ENCODE measurements around the gene DYNC1H1.

Gene DYNC1H1

DNA sequence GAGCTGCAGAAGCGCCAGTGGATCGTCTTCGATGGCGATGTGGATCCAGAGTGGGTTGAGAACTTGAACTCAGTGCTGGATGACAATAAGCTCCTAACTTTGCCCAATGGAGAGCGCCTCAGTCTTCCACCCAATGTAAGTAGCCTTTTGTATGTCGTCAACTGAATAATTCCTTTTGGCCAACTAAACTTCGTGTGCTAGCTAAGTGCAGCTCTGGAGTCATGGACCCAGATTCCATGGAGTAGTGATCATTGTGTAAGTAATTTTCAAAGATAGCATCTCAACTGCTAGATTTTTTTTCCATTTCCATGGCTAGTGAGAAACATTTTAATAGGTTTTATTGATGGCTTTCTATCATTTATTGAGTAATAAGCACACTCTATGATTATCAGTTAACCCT, 48.0 kb downstream of the DYNC1H1 start:
- no peaks in the 10 kb centered on the region for H4K20me1 ChIP-seq (ENCODE audit: insufficient read depth)

GRCh38 chr14:102013669-102014200, 49.4 kb downstream of the DYNC1H1 start:
- Histone ChIP-seq H4K20me1 (ENCODE audit: insufficient read depth) (no peaks in the 10 kb centered on the region), H3K4me2 (no peak overlapping the region), H3K9ac (no peak overlapping the region), H3K36me3 (ENCODE audit: insufficient read depth) (peaks cover 21% of the 10 kb centered on the region; the same call in 1 of the 2 replicates), H3K4me1 (ENCODE audit: low read depth, poor library complexity, severe bottlenecking) (peaks cover 4% of the 10 kb centered on the region), H2AFZ (ENCODE audit: low read depth) (no peak overlapping the region), H3K27ac (no peak overlapping the region), H3K4me3 (IDR thresholded peaks at IDR 0.05; ENCODE audit: insufficient read depth, low read depth, low read length) (no peak overlapping the region), H3K79me2 (ENCODE audit: insufficient read depth, low read depth) (no peaks in the 10 kb centered on the region), H3K27me3 (ENCODE audit: insufficient read depth, low read depth) (no peaks in the 10 kb centered on the region)
- TF ChIP-seq, protein P1, sequence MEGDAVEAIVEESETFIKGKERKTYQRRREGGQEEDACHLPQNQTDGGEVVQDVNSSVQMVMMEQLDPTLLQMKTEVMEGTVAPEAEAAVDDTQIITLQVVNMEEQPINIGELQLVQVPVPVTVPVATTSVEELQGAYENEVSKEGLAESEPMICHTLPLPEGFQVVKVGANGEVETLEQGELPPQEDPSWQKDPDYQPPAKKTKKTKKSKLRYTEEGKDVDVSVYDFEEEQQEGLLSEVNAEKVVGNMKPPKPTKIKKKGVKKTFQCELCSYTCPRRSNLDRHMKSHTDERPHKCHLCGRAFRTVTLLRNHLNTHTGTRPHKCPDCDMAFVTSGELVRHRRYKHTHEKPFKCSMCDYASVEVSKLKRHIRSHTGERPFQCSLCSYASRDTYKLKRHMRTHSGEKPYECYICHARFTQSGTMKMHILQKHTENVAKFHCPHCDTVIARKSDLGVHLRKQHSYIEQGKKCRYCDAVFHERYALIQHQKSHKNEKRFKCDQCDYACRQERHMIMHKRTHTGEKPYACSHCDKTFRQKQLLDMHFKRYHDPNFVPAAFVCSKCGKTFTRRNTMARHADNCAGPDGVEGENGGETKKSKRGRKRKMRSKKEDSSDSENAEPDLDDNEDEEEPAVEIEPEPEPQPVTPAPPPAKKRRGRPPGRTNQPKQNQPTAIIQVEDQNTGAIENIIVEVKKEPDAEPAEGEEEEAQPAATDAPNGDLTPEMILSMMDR (conservative IDR thresholded peaks at IDR 0.05; ENCODE audit: low read depth, low read length), result no peak

More for the DNA sequence above, 48.0 kb downstream of the DYNC1H1 start:
- Histone ChIP-seq H3K36me3 (ENCODE audit: insufficient read depth) (peaks cover 26% of the 10 kb centered on the region; the same call in 1 of the 2 replicates), H3K27me3 (ENCODE audit: insufficient read depth, low read depth) (no peaks in the 10 kb centered on the region), H3K4me1 (ENCODE audit: low read depth, poor library complexity, severe bottlenecking) (no peaks in the 10 kb centered on the region), H2AFZ (ENCODE audit: low read depth) (no peak overlapping the region), H3K4me2 (no peak overlapping the region), H3K27ac (no peak overlapping the region), H3K79me2 (ENCODE audit: insufficient read depth, low read depth) (no peaks in the 10 kb centered on the region), H3K4me3 (IDR thresholded peaks at IDR 0.05; ENCODE audit: insufficient read depth, low read depth, low read length) (no peak overlapping the region), H3K9ac (no peak overlapping the region)
- TF ChIP-seq, protein P1 (conservative IDR thresholded peaks at IDR 0.05; ENCODE audit: low read depth, low read length), result no peak

DNA sequence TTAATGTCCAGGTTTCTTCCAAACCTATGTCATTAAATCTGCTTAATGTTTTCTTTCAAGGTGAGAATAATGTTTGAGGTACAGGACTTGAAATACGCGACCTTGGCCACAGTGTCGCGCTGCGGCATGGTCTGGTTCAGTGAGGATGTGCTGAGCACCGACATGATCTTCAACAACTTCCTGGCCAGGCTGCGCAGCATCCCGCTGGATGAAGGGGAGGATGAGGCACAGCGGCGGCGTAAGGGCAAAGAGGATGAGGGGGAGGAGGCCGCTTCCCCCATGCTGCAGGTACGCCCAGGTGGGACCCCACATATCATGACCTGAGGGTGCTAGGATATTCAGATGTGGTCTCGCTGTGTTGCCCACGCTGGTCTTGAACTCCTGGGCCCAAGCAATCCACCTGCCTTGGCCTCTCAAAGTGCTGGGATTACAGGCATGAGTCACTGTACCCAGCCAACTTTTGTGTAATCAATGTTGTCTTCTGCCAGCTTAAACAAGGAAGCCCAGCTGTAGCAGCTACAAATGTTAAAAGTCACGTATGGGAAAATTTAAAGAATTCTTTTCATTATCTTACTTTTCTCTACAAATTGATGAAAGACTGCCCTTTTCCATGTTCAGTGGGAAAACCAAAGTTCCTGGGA, 50.8 kb downstream of the DYNC1H1 start:
- H3K4me2 ChIP-seq, result no peak overlapping the region
- TF ChIP-seq, protein P1 (conservative IDR thresholded peaks at IDR 0.05; ENCODE audit: low read depth, low read length), result no peak
- H3K4me3 ChIP-seq (IDR thresholded peaks at IDR 0.05; ENCODE audit: insufficient read depth, low read depth, low read length), result no peak overlapping the region
- peaks cover 17% of the 10 kb centered on the region for H3K4me1 ChIP-seq (ENCODE audit: low read depth, poor library complexity, severe bottlenecking)
- H2AFZ ChIP-seq (ENCODE audit: low read depth), result no peak overlapping the region
- H3K9ac ChIP-seq, result no peak overlapping the region
- H3K27ac ChIP-seq, result no peak overlapping the region
- no peaks in the 10 kb centered on the region for H3K79me2 ChIP-seq (ENCODE audit: insufficient read depth, low read depth)
- H3K27me3 ChIP-seq (ENCODE audit: insufficient read depth, low read depth), result no peaks in the 10 kb centered on the region
- H3K36me3 ChIP-seq (ENCODE audit: insufficient read depth), result peaks cover 25% of the 10 kb centered on the region; the same call in 1 of the 2 replicates
- H4K20me1 ChIP-seq (ENCODE audit: insufficient read depth), result no peaks in the 10 kb centered on the region

DNA sequence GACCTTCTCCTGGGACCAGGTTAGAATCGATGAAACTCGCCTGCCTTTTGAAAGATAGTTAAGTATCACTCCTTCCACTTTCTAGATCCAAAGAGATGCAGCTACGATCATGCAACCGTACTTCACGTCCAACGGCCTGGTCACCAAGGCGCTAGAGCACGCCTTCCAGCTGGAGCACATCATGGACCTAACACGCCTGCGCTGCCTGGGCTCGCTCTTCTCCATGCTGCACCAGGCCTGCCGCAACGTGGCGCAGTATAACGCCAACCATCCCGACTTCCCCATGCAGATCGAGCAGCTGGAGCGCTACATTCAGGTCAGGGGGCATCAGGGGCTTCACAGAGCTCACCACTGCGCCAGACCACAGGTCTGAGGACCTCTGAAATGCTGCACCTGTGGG, 51.4 kb downstream of the DYNC1H1 start:
- no peak overlapping the region for H2AFZ ChIP-seq (ENCODE audit: low read depth)
- peaks cover 22% of the 10 kb centered on the region; the same call in 1 of the 2 replicates for H3K36me3 ChIP-seq (ENCODE audit: insufficient read depth)
- H3K27ac ChIP-seq, result no peak overlapping the region
- TF ChIP-seq, protein P1 (conservative IDR thresholded peaks at IDR 0.05; ENCODE audit: low read depth, low read length), result no peak
- H3K4me3 ChIP-seq (IDR thresholded peaks at IDR 0.05; ENCODE audit: insufficient read depth, low read depth, low read length), result no peak overlapping the region
- H3K9ac ChIP-seq, result no peak overlapping the region
- no peak overlapping the region for H3K4me2 ChIP-seq
- peaks cover 19% of the 10 kb centered on the region for H3K4me1 ChIP-seq (ENCODE audit: low read depth, poor library complexity, severe bottlenecking)
- no peaks in the 10 kb centered on the region for H3K79me2 ChIP-seq (ENCODE audit: insufficient read depth, low read depth)
- H3K27me3 ChIP-seq (ENCODE audit: insufficient read depth, low read depth), result no peaks in the 10 kb centered on the region
- H4K20me1 ChIP-seq (ENCODE audit: insufficient read depth), result no peaks in the 10 kb centered on the region

Data from KMS-11 (cell line).